ENCODE data around the gene RAB22A. TPM values are rescaled to one million over a fixed set of nuclear protein-coding genes. Genes with fewer than 3 reads are reported as not detected.

Gene RAB22A
- 17.8 TPM for total RNA-seq

- H3K27ac ChIP-seq = peak within 1 kb of the TSS; percentile 78 to 82
- no peaks in the 10 kb centered on the region for H3K9me3 ChIP-seq
- H3K4me3 ChIP-seq = peak within 1 kb of the TSS; percentile 80 to 90
- peaks cover 9 to 10% of the 10 kb centered on the region in 2 donors for H3K36me3 ChIP-seq
- intact Hi-C loops (cut with DNase I) = loop anchor here (1.0 to 5.0 kb wide), 5 partner anchors 80 to 1633 kb away; partner anchors contain the start of genes APCDD1L, FAM217B, NPEPL1 and PPP1R3D
- TF ChIP-seq CTCF (IDR thresholded peaks at IDR 0.05) = no peak
- H3K4me1 ChIP-seq = peaks cover 0 to 6% of the 10 kb centered on the region in 2 donors
- no peaks in the 10 kb centered on the region for H3K27me3 ChIP-seq
- DNase-seq (ENCODE audit: low spot score in 2 of 2) = peak in 1 of 2 donors; percentile 89
Measured at GRCh38 chr20:58309591-58310290, at the start of gene RAB22A. Gene RAB22A, plus strand, starts transcription at chr20:58309715. Its CDS starts 262 bp downstream, at chr20:58309977.

DNA sequence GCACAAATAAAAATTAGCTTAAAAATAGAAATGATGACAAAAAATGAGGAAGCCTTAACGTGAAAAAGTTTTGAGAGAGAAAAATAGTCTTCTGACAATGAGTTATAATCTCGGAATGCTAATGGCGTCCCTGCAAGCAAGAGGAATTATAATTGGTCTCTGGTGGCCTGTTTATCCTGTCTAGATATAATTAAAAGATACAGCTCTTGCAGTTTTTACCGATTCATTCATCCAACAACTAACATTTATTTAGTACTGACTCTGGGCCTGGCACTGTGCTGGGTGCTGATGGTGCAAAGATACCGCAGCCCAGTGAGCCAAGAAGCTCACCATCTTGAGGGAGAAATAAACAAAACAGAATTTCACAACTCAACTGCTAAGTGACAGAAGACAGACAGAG lies 49.5 kb upstream of the RAB22A start:
- intact Hi-C loops (cut with DNase I) = no loop called here
- Histone ChIP-seq H3K4me3 (no peak overlapping the region), H3K4me1 (no peaks in the 10 kb centered on the region), H3K36me3 (peaks cover 6 to 23% of the 10 kb centered on the region in 2 donors), H3K9me3 (no peaks in the 10 kb centered on the region), H3K27ac (no peak overlapping the region), H3K27me3 (no peaks in the 10 kb centered on the region)
- no peak for TF ChIP-seq CTCF (IDR thresholded peaks at IDR 0.05)
- no peak for DNase-seq (ENCODE audit: low spot score in 2 of 2)

- DNase-seq (ENCODE audit: low spot score in 2 of 2) = no peak
- intact Hi-C loops (cut with DNase I) = no loop called here
Measured at GRCh38 chr20:58261660-58262059, 47.9 kb upstream of the RAB22A start.

GRCh38 chr20:58264271-58264670 lies 45.2 kb upstream of the RAB22A start:
- DNase-seq (ENCODE audit: low spot score in 2 of 2) = no peak
- Histone ChIP-seq H3K27me3 (no peaks in the 10 kb centered on the region), H3K36me3 (peaks cover 10 to 52% of the 10 kb centered on the region in 2 donors), H3K4me3 (no peak overlapping the region), H3K9me3 (no peaks in the 10 kb centered on the region), H3K4me1 (no peaks in the 10 kb centered on the region), H3K27ac (no peak overlapping the region)
- no peak for TF ChIP-seq CTCF (IDR thresholded peaks at IDR 0.05)
- intact Hi-C loops (cut with DNase I) = no loop called here

More at GRCh38 chr20:58261660-58262059, 47.9 kb upstream of the RAB22A start:
- Histone ChIP-seq H3K36me3 (peaks cover 6 to 37% of the 10 kb centered on the region in 2 donors), H3K9me3 (no peaks in the 10 kb centered on the region), H3K4me1 (no peaks in the 10 kb centered on the region), H3K4me3 (no peak overlapping the region), H3K27ac (no peak overlapping the region), H3K27me3 (no peaks in the 10 kb centered on the region)
- TF ChIP-seq CTCF (IDR thresholded peaks at IDR 0.05) = no peak

DNA sequence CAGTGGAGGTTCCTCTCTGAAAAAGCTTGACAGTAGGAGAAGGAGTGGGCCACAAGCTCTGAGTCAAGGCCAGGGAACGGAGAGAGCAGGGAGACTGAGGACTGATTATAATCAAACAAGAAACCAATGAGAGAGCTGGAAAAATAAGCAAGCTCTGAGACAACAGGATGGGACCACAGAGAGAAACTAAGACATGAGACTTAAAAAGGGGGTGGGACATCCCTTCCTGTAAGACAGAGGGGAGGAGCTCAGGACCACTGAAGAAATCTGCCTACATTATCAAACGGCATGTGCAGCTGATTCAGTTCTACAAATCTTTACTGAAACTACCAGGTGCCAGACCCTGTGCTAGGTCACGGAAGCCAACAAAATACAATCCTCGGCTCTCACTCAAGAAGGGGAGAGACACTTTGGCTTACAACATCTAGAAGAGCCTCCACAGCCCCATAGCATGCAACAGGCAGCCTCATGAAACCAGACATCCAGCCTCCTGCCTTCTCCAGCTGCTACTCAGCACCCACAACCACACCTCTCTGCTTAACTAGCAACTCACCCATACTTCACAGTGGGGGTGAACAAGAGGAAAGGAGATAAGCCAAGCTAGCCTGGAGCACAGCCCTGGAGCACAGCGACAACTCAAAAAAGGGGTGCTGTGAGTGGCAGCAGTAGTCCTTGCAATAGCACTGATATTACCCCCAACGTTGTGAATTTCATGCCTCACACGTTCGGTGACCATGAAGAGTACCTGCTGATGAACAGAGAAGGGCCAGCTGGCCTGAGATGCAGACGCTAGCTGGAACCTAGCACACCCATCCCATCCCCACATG lies 41.9 kb upstream of the RAB22A start:
- TF ChIP-seq CTCF (IDR thresholded peaks at IDR 0.05) = no peak
- Histone ChIP-seq H3K27ac (no peak overlapping the region), H3K36me3 (peaks cover 17 to 67% of the 10 kb centered on the region in 2 donors), H3K4me3 (no peak overlapping the region), H3K4me1 (no peaks in the 10 kb centered on the region), H3K9me3 (no peaks in the 10 kb centered on the region), H3K27me3 (no peaks in the 10 kb centered on the region)
- no peak for DNase-seq (ENCODE audit: low spot score in 2 of 2)
- intact Hi-C loops (cut with DNase I) = no loop called here

Measured in ascending aorta (tissue), 2 donors.